ENCODE results near the gene RBM33.

The RBM33 gene

GRCh38 chr7:155752756-155753445, 108.4 kb downstream of the RBM33 start:
- no peak for DNase-seq

GRCh38 chr7:155753446-155753965, 109.0 kb downstream of the RBM33 start:
- DNase-seq: no peak

GRCh38 chr7:155754165-155754564, 109.7 kb downstream of the RBM33 start:
- DNase-seq: no peak

GRCh38 chr7:155755026-155755425, 110.6 kb downstream of the RBM33 start:
- no peak for DNase-seq

GRCh38 chr7:155756322-155756721, 111.9 kb downstream of the RBM33 start:
- DNase-seq: no peak

GRCh38 chr7:155758348-155758747, 113.9 kb downstream of the RBM33 start:
- DNase-seq: no peak

GRCh38 chr7:155759740-155760430, 115.4 kb downstream of the RBM33 start:
- DNase-seq: no peak

GRCh38 chr7:155761162-155761561, 116.7 kb downstream of the RBM33 start:
- DNase-seq: no peak

GRCh38 chr7:155762036-155762435, 117.6 kb downstream of the RBM33 start:
- no peak for DNase-seq

GRCh38 chr7:155762655-155763054, 118.2 kb downstream of the RBM33 start:
- DNase-seq: no peak

- no peak for DNase-seq
These were observed 118.7 kb downstream of the RBM33 start for GRCh38 chr7:155763122-155763521.

- no peak for DNase-seq
These were observed 119.4 kb downstream of the RBM33 start for GRCh38 chr7:155763691-155764437.

GRCh38 chr7:155764438-155764793, 120.0 kb downstream of the RBM33 start:
- DNase-seq: no peak

GRCh38 chr7:155765458-155765857, 121.0 kb downstream of the RBM33 start:
- DNase-seq: no peak

GRCh38 chr7:155766386-155766785, 121.9 kb downstream of the RBM33 start:
- no peak for DNase-seq

- DNase-seq: no peak
These were observed 122.8 kb downstream of the RBM33 start for GRCh38 chr7:155766966-155767916.

GRCh38 chr7:155769701-155770100, 125.2 kb downstream of the RBM33 start:
- no peak for DNase-seq

- DNase-seq: no peak
These were observed 125.8 kb downstream of the RBM33 start for GRCh38 chr7:155770241-155770640.

- DNase-seq: no peak
These were observed 129.1 kb downstream of the RBM33 start for GRCh38 chr7:155773531-155773930.

- DNase-seq: no peak
These were observed 130.5 kb downstream of the RBM33 start for GRCh38 chr7:155774947-155775346.

- DNase-seq: no peak
These were observed 131.2 kb downstream of the RBM33 start for GRCh38 chr7:155775691-155776090.

- DNase-seq: no peak
These were observed 132.1 kb downstream of the RBM33 start for GRCh38 chr7:155776606-155777005.

GRCh38 chr7:155778349-155778748, 133.9 kb downstream of the RBM33 start:
- no peak for DNase-seq
